ENCODE measurements around the gene CYP1B1.
"Not testable (repeated sequence)": the region's sequence is repeated elsewhere in the genome, so short reads cannot be mapped to it uniquely, and the experiment has no call there.

The CYP1B1 gene

DNA sequence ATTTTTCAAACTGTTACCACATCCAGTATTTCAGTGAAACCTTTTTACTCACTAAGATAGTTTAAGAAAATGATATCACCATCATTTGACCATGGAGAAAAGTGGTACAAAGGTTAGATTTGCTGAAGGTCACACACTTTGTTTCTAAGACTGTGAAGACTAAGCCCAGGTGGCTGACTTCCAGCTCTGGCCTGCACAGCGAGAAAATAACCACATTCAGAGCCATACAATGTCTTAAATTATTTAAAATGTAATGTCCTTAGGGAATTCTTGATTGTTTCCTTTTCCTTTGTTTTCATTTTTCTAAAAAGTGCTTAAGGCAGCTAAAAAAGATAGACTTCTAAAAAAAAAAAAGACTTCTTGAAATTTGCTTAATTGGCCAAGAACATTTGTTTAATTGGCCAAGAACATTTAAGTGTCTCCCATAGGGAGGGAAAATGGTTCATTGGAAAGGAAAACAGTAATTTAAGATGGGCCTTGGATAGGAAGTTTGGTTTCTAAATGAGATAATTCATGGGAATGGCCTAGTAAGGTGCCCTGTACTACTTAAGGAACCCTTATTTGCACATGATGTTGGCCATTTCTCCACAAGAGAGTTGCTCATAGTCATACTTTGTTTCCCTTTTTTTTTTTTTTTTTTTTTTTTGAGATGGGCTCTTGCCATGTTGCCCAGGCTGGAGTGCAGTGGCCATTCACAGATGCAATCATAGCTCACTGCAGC, 45.2 kb downstream of the CYP1B1 start:
- no peak overlapping the region for H3K4me3 ChIP-seq (replicated peaks; ENCODE audit: low read depth, low read length)
- no peak for DNase-seq (ENCODE audit: extremely low read depth, low read depth)
- TF ChIP-seq, protein P1, sequence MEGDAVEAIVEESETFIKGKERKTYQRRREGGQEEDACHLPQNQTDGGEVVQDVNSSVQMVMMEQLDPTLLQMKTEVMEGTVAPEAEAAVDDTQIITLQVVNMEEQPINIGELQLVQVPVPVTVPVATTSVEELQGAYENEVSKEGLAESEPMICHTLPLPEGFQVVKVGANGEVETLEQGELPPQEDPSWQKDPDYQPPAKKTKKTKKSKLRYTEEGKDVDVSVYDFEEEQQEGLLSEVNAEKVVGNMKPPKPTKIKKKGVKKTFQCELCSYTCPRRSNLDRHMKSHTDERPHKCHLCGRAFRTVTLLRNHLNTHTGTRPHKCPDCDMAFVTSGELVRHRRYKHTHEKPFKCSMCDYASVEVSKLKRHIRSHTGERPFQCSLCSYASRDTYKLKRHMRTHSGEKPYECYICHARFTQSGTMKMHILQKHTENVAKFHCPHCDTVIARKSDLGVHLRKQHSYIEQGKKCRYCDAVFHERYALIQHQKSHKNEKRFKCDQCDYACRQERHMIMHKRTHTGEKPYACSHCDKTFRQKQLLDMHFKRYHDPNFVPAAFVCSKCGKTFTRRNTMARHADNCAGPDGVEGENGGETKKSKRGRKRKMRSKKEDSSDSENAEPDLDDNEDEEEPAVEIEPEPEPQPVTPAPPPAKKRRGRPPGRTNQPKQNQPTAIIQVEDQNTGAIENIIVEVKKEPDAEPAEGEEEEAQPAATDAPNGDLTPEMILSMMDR (IDR thresholded peaks at IDR 0.05; ENCODE audit: low read depth, low read length, missing control alignments), result no peak

DNA sequence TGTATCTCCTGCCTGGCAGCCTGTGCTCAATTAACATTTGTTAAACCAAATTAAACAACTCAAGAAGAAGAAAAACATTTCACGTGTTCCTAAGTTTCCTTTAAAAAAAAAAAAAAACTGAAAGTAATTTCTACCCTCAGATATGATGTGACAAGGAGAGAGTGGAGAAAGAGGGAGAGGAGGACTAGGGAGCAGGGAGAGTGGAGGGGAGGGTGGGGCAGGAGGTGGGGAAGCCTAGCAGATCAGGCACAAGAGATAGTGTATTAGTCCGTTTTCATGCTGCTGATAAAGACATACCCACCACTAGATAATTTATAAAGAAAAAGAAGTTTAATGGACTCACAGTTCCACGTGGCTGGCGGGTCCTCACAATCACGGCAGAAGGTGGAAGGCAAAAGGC, 46.4 kb downstream of the CYP1B1 start:
- TF ChIP-seq, protein P1 (IDR thresholded peaks at IDR 0.05; ENCODE audit: low read depth, low read length, missing control alignments), result no peak
- no peak overlapping the region for H3K4me3 ChIP-seq (replicated peaks; ENCODE audit: low read depth, low read length)
- no peak for DNase-seq (ENCODE audit: extremely low read depth, low read depth)

GRCh38 chr2:38028829-38029228, 47.1 kb downstream of the CYP1B1 start:
- TF ChIP-seq, protein P1 (IDR thresholded peaks at IDR 0.05; ENCODE audit: low read depth, low read length, missing control alignments), result no peak
- DNase-seq (ENCODE audit: extremely low read depth, low read depth), result no peak
- H3K4me3 ChIP-seq (replicated peaks; ENCODE audit: low read depth, low read length), result no peak overlapping the region

DNA sequence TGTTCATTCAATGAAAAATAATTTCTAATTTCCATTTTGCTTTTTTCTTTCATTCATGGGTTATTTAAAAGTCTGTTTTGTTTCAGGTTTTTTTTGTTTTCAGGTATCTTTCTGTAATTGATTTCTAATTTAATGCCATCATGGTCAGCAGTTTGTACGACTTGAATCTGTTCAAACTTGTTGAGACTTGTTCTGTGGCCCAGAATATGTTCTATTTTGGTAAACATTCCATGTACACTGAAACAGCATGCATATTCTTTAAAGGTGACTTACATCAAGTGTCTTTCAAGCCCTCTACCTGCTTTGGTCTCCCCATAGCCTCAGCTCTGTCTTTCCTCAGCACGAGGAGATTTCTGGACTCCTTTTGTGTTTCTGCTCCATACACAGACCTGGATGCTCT, 49.1 kb downstream of the CYP1B1 start:
- no peak overlapping the region for H3K4me3 ChIP-seq (replicated peaks; ENCODE audit: low read depth, low read length)
- DNase-seq (ENCODE audit: extremely low read depth, low read depth), result no peak
- TF ChIP-seq, protein P1 (IDR thresholded peaks at IDR 0.05; ENCODE audit: low read depth, low read length, missing control alignments), result no peak

DNA sequence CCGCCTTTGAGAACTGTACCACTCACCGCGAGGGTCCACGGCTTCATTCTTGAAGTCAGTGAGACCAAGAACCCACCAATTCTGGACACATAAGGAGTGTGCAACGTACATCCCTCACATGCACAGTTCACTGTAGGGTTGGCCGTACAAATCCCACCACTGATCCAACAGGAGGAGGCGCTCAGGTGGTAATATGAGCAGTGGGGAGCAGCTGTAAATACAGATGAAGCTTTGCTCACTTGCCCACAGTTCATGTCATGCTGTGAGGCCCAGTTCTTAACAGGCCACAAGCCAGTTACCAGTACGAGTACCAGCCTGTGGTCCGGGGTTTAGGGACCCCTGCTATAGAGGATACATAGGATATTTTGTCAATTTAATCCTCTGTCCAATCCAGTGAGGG, 54.4 kb downstream of the CYP1B1 start:
- DNase-seq (ENCODE audit: extremely low read depth, low read depth), result no peak
- H3K4me3 ChIP-seq (replicated peaks; ENCODE audit: low read depth, low read length), result no peak overlapping the region
- TF ChIP-seq, protein P1 (IDR thresholded peaks at IDR 0.05; ENCODE audit: low read depth, low read length, missing control alignments), result no peak

- H3K4me3 ChIP-seq (replicated peaks; ENCODE audit: low read depth, low read length); DNase-seq (ENCODE audit: extremely low read depth, low read depth): not testable (repeated sequence)
Observed at GRCh38 chr2:38020359-38021069, 55.4 kb downstream of the CYP1B1 start.

DNA sequence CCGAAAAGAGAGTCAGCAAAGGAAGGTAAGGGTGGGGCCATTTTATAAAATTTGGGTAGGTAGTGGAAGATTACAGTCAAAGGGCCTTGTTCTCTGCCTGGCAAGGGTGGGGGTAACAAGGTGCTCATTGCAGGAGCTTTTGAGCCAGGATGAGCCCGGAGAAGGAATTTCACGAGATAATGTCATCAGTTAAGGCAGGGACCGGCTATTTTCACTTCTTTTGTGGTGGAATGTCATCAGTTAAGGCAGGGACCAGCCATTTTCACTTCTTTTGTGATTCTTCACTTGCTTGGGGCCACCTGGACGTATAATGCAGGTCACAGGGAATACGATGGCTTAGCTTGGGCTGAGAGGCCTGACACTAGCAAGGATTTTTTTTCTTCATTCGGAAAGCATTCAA, 58.1 kb downstream of the CYP1B1 start:
- H3K4me3 ChIP-seq (replicated peaks; ENCODE audit: low read depth, low read length), result no peak overlapping the region
- TF ChIP-seq, protein P1 (IDR thresholded peaks at IDR 0.05; ENCODE audit: low read depth, low read length, missing control alignments), result no peak
- DNase-seq (ENCODE audit: extremely low read depth, low read depth), result no peak
